Esophagus muscularis mucosa (tissue), 4 donors: ENCODE results near the gene BTBD1. TPM values are rescaled to one million over a fixed set of nuclear protein-coding genes. Genes with fewer than 3 reads are reported as not detected.
"Not testable (repeated sequence)": the region's sequence is repeated elsewhere in the genome, so short reads cannot be mapped to it uniquely, and the experiment has no call there.

Source experiments
- DNase-seq: peaks from one replicate; pipeline ENCODE4 v3.0.0-alpha.2; 2017; ENCODE audit errors: extremely low spot score
- H3K27ac ChIP-seq, 4 donors: fragments of 200-600 bp; sonication (generic); replicated peaks in 1 of 4; 1 replicate in 3 of 4; 2 replicates in 1 of 4; pipeline ENCODE4 v1.5.1; 2016 to 2019; ENCODE audit warnings: mild to moderate bottlenecking in 1 of 4
- H3K27me3 ChIP-seq, 4 donors: fragments of 200-600 bp; sonication (generic); one replicate each; pipeline versions ENCODE4 v1.5.1 to v1.6.0; 2016 to 2019
- H3K36me3 ChIP-seq, 4 donors: fragments of 200-600 bp; sonication (generic); one replicate each; pipeline ENCODE4 v1.5.1; 2016 to 2019
- H3K4me1 ChIP-seq, 4 donors: fragments of 200-600 bp; sonication (generic); one replicate each; pipeline ENCODE4 v1.5.1; 2016 to 2019
- H3K4me3 ChIP-seq, 4 donors: fragments of 200-600 bp; sonication (generic); 1 replicate in 2 of 4; 2 replicates in 2 of 4; pipeline ENCODE4 v1.5.1; 2016 to 2019; ENCODE audit warnings: mild to moderate bottlenecking in 4 of 4, moderate library complexity in 1 of 4
- H3K9me3 ChIP-seq, 4 donors: fragments of 200-600 bp; sonication (generic); 1 replicate in 3 of 4; 2 replicates in 1 of 4; pipeline ENCODE4 v1.5.1; 2016 to 2019
- CTCF ChIP-seq, 3 experiments: fragments of 200-600 bp in 2 of 3; fragments of 450-650 bp in 1 of 3; sonication (generic) in 2 of 3; IDR thresholded peaks; one replicate each; pipeline ENCODE4 v1.5.1; 2017 to 2019; ENCODE audit warnings: antibody characterized with exemption in 3 of 3, mild to moderate bottlenecking in 2 of 3, moderate library complexity in 1 of 3
- EP300 ChIP-seq: sonication (generic); formaldehyde crosslinking; IDR thresholded peaks from one replicate; pipeline ENCODE4 v1.6.1; 2017; ENCODE audit warnings: antibody characterized with exemption
- POLR2A ChIP-seq: fragments of 450-650 bp; IDR thresholded peaks from one replicate; pipeline ENCODE4 v1.6.1; 2017; ENCODE audit warnings: antibody characterized with exemption, moderate library complexity, mild to moderate bottlenecking, low read depth
- POLR2AphosphoS5 ChIP-seq, 2 donors: sonication (generic); formaldehyde crosslinking; IDR thresholded peaks; one replicate each; pipeline ENCODE4 v1.6.1; 2017; ENCODE audit warnings: antibody characterized with exemption in 2 of 2
- WGBS: methylation state at CpG from one replicate; pipeline ENCODE4 v1.1.5; 2018; 5-methylcytosine and 5-hydroxymethylcytosine counted together
- intact Hi-C: fragments of 100-400 bp; cut with DNase I; formaldehyde crosslinking; loops from one replicate; pipeline ENCODE4 v1.15.1; 2023
- total RNA-seq, 4 donors: library from RNA; depleted of rRNA; stranded (reverse); fragments of >200 nt; gene quantifications; one replicate each; pipeline versions ENCODE4 v1.1.0 to v1.2.1, GENCODE V29; 2016

BTBD1 gene
- total RNA-seq, 4 donors from 2014 or later, result 53.2 to 69.6 (median 64.2) TPM

DNA sequence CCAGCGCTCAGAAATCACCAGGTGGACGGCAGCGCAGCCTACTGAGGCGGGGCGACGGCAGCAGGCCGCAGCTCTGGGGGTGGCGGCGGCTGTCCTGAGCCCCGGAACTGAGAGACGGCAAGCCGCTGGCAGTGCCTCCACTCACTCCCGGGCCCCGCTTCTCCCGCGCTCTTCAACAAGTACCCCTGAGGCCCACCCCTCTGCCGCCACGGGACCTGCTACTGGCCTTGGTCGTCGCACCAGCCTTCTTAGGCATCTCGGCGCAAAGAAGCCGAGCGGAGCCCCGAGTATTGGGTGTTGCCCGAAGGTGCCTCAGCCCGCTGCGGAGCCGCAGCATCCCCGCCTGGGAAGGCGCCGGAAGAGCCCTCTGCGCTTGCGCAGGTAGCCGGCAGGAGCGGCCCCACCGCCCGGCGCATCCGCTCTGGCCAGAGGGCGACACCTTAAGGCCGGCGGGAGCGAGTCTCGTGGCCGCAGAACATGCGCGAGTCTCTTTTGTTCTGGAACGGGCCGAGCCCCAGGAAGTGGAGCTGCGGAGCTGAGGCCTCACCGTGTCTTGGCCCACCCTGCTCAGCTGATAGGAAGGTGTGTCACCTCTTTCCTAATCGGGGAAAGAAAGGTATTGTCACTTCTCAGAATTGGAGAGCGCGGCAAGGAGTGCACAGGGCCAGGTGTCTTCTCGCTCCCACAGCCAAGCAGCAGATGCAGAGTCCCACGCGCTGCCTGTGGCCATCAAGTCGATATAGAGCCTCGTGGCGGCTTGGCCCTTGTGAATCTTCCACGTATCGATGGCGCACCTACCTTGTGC, 55.6 kb downstream of the BTBD1 start, which contains the start of gene C15orf40:
C15orf40 (minus strand) TSS at position 369 of the 805 bp plus-strand sequence; CDS start at position 337, 32 bp downstream.
- H3K36me3 ChIP-seq, result peaks cover 29 to 47% (median 38%) of the 10 kb centered on the region in 4 donors
- H3K9me3 ChIP-seq, result no peaks in the 10 kb centered on the region
- TF ChIP-seq POLR2AphosphoS5 (IDR thresholded peaks at IDR 0.05) (peak; percentile 93 to 96), EP300 (no peak), CTCF (IDR thresholded peaks at IDR 0.05) (peak; percentile 70 to 82 (median 72)), POLR2A (peak; percentile 76)
- peak; percentile 96 for DNase-seq
- H3K4me3 ChIP-seq, result peak within 1 kb of the TSS; percentile 77 to 96 (median 91)
- peaks cover 20 to 29% (median 26%) of the 10 kb centered on the region in 4 donors for H3K4me1 ChIP-seq
- intact Hi-C loops, result loop anchor here (2.0 to 5.0 kb wide), 3 partner anchors 53 to 196 kb away; partner anchors contain the start of gene HDGFL3
- no peaks in the 10 kb centered on the region for H3K27me3 ChIP-seq
- 5% methylated on average over 26 of the region's 64 CpGs for WGBS
- peak within 1 kb of the TSS; percentile 80 to 88 (median 84) for H3K27ac ChIP-seq

GRCh38 chr15:83010709-83011270, 56.3 kb downstream of the BTBD1 start:
- WGBS, result 13% methylated on average over 11 of the region's 15 CpGs
- no peaks in the 10 kb centered on the region for H3K27me3 ChIP-seq
- DNase-seq, result no peak
- H3K9me3 ChIP-seq, result no peaks in the 10 kb centered on the region
- TF ChIP-seq CTCF (IDR thresholded peaks at IDR 0.05) (peak; percentile 58 to 72 (median 71)), POLR2AphosphoS5 (IDR thresholded peaks at IDR 0.05) (no peak)
- H3K4me1 ChIP-seq, result peaks cover 20 to 29% (median 26%) of the 10 kb centered on the region in 4 donors
- peak overlapping the region; percentile 77 to 96 (median 91) for H3K4me3 ChIP-seq
- H3K36me3 ChIP-seq, result peaks cover 33 to 47% (median 39%) of the 10 kb centered on the region in 4 donors
- peak overlapping the region; percentile 80 to 88 (median 84) for H3K27ac ChIP-seq
- intact Hi-C loops, result loop anchor here (2.0 to 5.0 kb wide), 3 partner anchors 54 to 197 kb away; partner anchors contain the start of gene HDGFL3

GRCh38 chr15:83000672-83001031, 66.4 kb downstream of the BTBD1 start:
- Histone ChIP-seq H3K4me1 (peaks cover 5 to 12% (median 9%) of the 10 kb centered on the region in 4 donors), H3K36me3 (peaks cover 8 to 22% (median 17%) of the 10 kb centered on the region in 4 donors)
- not testable (repeated sequence) for H3K9me3 ChIP-seq, DNase-seq, H3K27ac ChIP-seq, H3K27me3 ChIP-seq, H3K4me3 ChIP-seq
- 100% methylated on average over 3 of the region's 3 CpGs for WGBS
- intact Hi-C loops, result loop anchor here (5.0 kb wide), 1 partner anchor 148 kb away; no protein-coding TSS in a partner anchor
- TF ChIP-seq CTCF (IDR thresholded peaks at IDR 0.05), result peak in 1 of 3 experiments; percentile 0

- TF ChIP-seq CTCF (IDR thresholded peaks at IDR 0.05) (peak; percentile 35 to 40 (median 38)), EP300 (no peak)
- intact Hi-C loops, result loop anchor here (5.0 kb wide), 1 partner anchor 148 kb away; no protein-coding TSS in a partner anchor
- Histone ChIP-seq H3K27ac (peak overlapping the region in 2 of 4 donors; percentile 18 to 34), H3K27me3 (no peaks in the 10 kb centered on the region), H3K4me3 (peak overlapping the region in 3 of 4 donors; percentile 21 to 43 (median 33)), H3K9me3 (no peaks in the 10 kb centered on the region), H3K4me1 (peaks cover 5 to 12% (median 9%) of the 10 kb centered on the region in 4 donors), H3K36me3 (peaks cover 3 to 16% (median 12%) of the 10 kb centered on the region in 4 donors)
- 24% methylated on average over 6 of the region's 6 CpGs for WGBS
- DNase-seq, result no peak
Measured at GRCh38 chr15:82999905-83000671, 67.0 kb downstream of the BTBD1 start.
